Testis (tissue), 3 donors: ENCODE data around the gene RPL10. TPM values are rescaled to one million over a fixed set of nuclear protein-coding genes. Genes with fewer than 3 reads are reported as not detected.

Experiments
- DNase-seq: peaks from one replicate; pipeline ENCODE4 v3.0.0-alpha.2; 2019
- H3K27ac ChIP-seq, 2 donors: fragments of 200-600 bp; sonication (generic); one replicate each; pipeline ENCODE4 v1.5.1; 2019
- H3K27me3 ChIP-seq: fragments of 200-600 bp; sonication (generic); one replicate; pipeline ENCODE4 v1.5.1; 2019
- H3K36me3 ChIP-seq: fragments of 200-600 bp; sonication (generic); one replicate; pipeline ENCODE4 v1.5.1; 2017; ENCODE audit warnings: low read depth; ENCODE audit errors: missing control alignments
- H3K4me1 ChIP-seq: fragments of 200-600 bp; sonication (generic); one replicate; pipeline ENCODE4 v1.5.1; 2019
- H3K4me3 ChIP-seq, 2 donors: fragments of 200-600 bp; sonication (generic); one replicate each; pipeline ENCODE4 v1.5.1; 2017 to 2019
- H3K9me3 ChIP-seq: fragments of 200-600 bp; sonication (generic); one replicate; pipeline ENCODE4 v1.5.1; 2017
- CTCF ChIP-seq, 3 experiments: fragments of 450-650 bp in 2 of 3; fragments of 200-600 bp in 1 of 3; sonication (generic) in 1 of 3; IDR thresholded peaks; one replicate each; pipeline ENCODE4 v1.5.1; 2016 to 2019; ENCODE audit warnings: antibody characterized with exemption in 3 of 3, mild to moderate bottlenecking in 2 of 3, moderate library complexity in 1 of 3
- POLR2A ChIP-seq: fragments of 450-650 bp; IDR thresholded peaks from one replicate; pipeline ENCODE4 v1.6.1; 2017; ENCODE audit warnings: antibody characterized with exemption, mild to moderate bottlenecking, moderate library complexity
- WGBS, 2 donors: methylation state at CpG; one replicate each; pipeline ENCODE4 v1.1.5; 2018; 5-methylcytosine and 5-hydroxymethylcytosine counted together
- intact Hi-C: fragments of 100-400 bp; cut with DNase I; formaldehyde crosslinking; loops from one replicate; pipeline ENCODE4 v1.15.1; 2023; ENCODE audit warnings: low total_unique reads
- polyA plus RNA-seq: library from polyadenylated mRNA; stranded (reverse); fragments of 350-450 nt; fragmentation: Illumina TruSeq; extraction: RNeasy Lipid Tissue Mini Kit (QIAGEN cat#74804); gene quantifications from one replicate; pipeline ENCODE4 v1.2.3, GENCODE V29; 2014; ENCODE audit warnings: low read depth, low replicate concordance; ENCODE audit not compliant: insufficient read depth
- total RNA-seq, 2 donors: library from RNA; depleted of rRNA; stranded (reverse); fragments of >200 nt; gene quantifications; one replicate each; pipeline ENCODE4 v1.2.3, GENCODE V29; 2016

The RPL10 gene
- total and polyA plus RNA-seq, 3 donors from 2014 or later: 925 to 1,913 (median 1,423) TPM

- DNase-seq: no peak
- TF ChIP-seq POLR2A: no peak
- no peak for TF ChIP-seq CTCF (IDR thresholded peaks at IDR 0.05)
- WGBS, 2 donors: 12% methylated on average over 5 of the region's 43 CpGs; no CpG with 5 or more reads in 1 of the 2 donors
- intact Hi-C loops: no loop called here
- H3K4me3 ChIP-seq: peak overlapping the region; percentile 42 to 77
- peaks cover 5% of the 10 kb centered on the region for H3K4me1 ChIP-seq
- H3K9me3 ChIP-seq: no peaks in the 10 kb centered on the region
- peak overlapping the region; percentile 44 to 80 for H3K27ac ChIP-seq
- no peaks in the 10 kb centered on the region for H3K36me3 ChIP-seq
- no peaks in the 10 kb centered on the region for H3K27me3 ChIP-seq
Measured at GRCh38 chrX:154371789-154372300, 26.3 kb upstream of the RPL10 start.

DNA sequence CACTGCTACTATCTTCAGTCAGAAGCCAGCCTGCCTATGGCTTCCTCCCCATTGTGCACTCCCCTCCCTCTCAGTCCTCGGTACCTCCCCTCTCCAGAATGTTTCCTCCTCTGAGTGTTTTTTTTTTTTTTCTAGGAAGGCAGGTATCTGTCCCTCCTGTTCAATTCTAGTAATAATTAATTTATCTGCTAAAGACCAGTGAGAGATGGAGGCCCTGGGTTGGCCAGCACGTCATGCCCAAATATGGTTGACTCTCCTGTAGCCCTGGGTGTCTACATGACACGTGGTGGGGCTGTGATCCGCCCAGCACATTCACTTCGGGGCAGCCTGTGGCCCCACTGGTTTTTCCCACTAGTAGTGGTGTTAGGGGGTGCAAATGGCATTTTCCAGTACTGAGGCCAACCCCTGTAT, 25.6 kb upstream of the RPL10 start:
- Histone ChIP-seq H3K4me3 (no peak overlapping the region), H3K27me3 (no peaks in the 10 kb centered on the region), H3K36me3 (no peaks in the 10 kb centered on the region), H3K4me1 (peaks cover 5% of the 10 kb centered on the region), H3K27ac (peak overlapping the region; percentile 44 to 80), H3K9me3 (no peaks in the 10 kb centered on the region)
- intact Hi-C loops: no loop called here
- no peak for DNase-seq
- TF ChIP-seq CTCF (IDR thresholded peaks at IDR 0.05) (no peak), POLR2A (no peak)
- 14 to 43% methylated on average over 4 to 5 of the region's 5 CpGs for WGBS, 2 donors

GRCh38 chrX:154373340-154374306, 24.6 kb upstream of the RPL10 start:
- H3K4me1 ChIP-seq: no peaks in the 10 kb centered on the region
- intact Hi-C loops: no loop called here
- peak overlapping the region; percentile 40 to 45 for H3K4me3 ChIP-seq
- H3K9me3 ChIP-seq: no peaks in the 10 kb centered on the region
- no peaks in the 10 kb centered on the region for H3K36me3 ChIP-seq
- no peaks in the 10 kb centered on the region for H3K27me3 ChIP-seq
- WGBS, 2 donors: 20 to 39% methylated on average over 1 to 21 of the region's 23 CpGs
- DNase-seq: peak; percentile 76
- peak; percentile 46 to 53 (median 53) for TF ChIP-seq CTCF (IDR thresholded peaks at IDR 0.05)
- no peak for TF ChIP-seq POLR2A
- H3K27ac ChIP-seq: peak overlapping the region; percentile 74 to 80

DNA sequence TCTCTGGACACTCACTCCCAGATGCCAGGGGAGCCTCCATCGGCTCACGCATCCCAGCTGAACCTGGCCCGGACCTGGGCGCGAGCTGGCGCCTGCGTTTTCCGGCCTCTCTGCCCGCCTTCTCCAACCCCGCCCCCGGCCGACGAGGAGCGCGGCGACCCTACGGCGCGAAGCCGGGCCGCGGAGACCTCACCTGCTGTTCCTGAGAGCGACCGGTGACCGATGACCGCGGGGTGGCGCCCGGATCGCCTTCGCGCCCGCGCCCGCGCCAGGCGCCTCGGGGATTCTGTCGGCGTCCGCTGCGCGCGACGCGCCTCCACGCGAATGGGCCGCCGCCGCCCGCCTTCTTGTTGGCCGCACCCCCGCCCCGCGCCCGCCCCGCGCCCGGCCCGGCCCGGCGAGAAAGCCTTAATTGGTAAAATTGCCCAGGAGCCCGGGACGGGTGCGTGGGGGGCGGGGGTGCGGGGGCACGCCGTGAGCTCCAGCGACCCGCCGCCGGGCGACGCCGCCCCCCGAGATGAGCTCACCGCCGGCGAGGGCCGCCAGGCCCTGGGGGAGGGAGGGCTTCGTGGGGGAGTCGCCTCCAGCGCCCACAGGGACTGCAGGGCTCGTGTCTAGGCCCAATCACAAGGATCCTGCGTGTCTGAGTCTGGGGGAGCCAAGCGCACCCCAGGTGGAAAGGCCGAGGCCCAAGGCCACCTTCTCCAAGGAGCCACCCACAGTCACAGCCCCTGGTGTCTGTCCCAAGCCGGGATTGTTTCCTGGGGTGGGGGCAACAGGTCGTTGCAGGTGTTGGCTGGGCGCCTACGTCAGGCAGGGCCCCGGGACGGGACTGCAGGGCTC, 23.6 kb upstream of the RPL10 start, which contains the start of gene FLNA:
TSS of gene FLNA (minus strand) at position 322 of the 843 bp plus-strand sequence. CDS start 3,389 bp downstream, outside the sequence.
- DNase-seq: peak; percentile 24
- intact Hi-C loops: no loop called here
- TF ChIP-seq POLR2A (no peak), CTCF (IDR thresholded peaks at IDR 0.05) (no peak)
- Histone ChIP-seq H3K27me3 (no peaks in the 10 kb centered on the region), H3K4me3 (peak within 1 kb of the TSS; percentile 40 to 45), H3K36me3 (no peaks in the 10 kb centered on the region), H3K9me3 (no peaks in the 10 kb centered on the region), H3K4me1 (no peaks in the 10 kb centered on the region), H3K27ac (peak within 1 kb of the TSS; percentile 74 to 80)
- WGBS, 2 donors: 20 to 40% methylated on average over 1 to 6 of the region's 95 CpGs
